ENCODE data around the gene SCYL1.

GRCh38 chr11:65501186-65501471 is 23.8 kb upstream of the SCYL1 start:
- no peak for TF ChIP-seq POLR2A (IDR thresholded peaks at IDR 0.05)
- TF ChIP-seq, protein P1, sequence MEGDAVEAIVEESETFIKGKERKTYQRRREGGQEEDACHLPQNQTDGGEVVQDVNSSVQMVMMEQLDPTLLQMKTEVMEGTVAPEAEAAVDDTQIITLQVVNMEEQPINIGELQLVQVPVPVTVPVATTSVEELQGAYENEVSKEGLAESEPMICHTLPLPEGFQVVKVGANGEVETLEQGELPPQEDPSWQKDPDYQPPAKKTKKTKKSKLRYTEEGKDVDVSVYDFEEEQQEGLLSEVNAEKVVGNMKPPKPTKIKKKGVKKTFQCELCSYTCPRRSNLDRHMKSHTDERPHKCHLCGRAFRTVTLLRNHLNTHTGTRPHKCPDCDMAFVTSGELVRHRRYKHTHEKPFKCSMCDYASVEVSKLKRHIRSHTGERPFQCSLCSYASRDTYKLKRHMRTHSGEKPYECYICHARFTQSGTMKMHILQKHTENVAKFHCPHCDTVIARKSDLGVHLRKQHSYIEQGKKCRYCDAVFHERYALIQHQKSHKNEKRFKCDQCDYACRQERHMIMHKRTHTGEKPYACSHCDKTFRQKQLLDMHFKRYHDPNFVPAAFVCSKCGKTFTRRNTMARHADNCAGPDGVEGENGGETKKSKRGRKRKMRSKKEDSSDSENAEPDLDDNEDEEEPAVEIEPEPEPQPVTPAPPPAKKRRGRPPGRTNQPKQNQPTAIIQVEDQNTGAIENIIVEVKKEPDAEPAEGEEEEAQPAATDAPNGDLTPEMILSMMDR (IDR thresholded peaks at IDR 0.05): no peak
